Subcutaneous abdominal adipose tissue (tissue), 5 donors: Measurements from ENCODE around the gene STK38L.

Experiments used
- H3K27ac ChIP-seq: one replicate; pipeline ENCODE4 v1.7.0; 2013; ENCODE audit warnings: low read depth, mild to moderate bottlenecking, inconsistent platforms, low read length, moderate library complexity
- H3K27me3 ChIP-seq, 5 donors: one replicate each; pipeline ENCODE4 v1.7.0; 2013; ENCODE audit warnings: low read length in 5 of 5, inconsistent platforms in 1 of 5; ENCODE audit not compliant: control insufficient read depth in 5 of 5, insufficient read depth in 4 of 5
- H3K36me3 ChIP-seq, 5 donors: one replicate each; pipeline ENCODE4 v1.7.0; 2013; ENCODE audit warnings: low read length in 5 of 5; ENCODE audit not compliant: control insufficient read depth in 5 of 5, insufficient read depth in 5 of 5
- H3K4me1 ChIP-seq, 5 donors: one replicate each; pipeline ENCODE4 v1.7.0; 2013; ENCODE audit warnings: low read length in 5 of 5, mild to moderate bottlenecking in 3 of 5, moderate library complexity in 1 of 5; ENCODE audit not compliant: control insufficient read depth in 5 of 5, insufficient read depth in 5 of 5
- H3K4me3 ChIP-seq, 5 donors: one replicate each; pipeline ENCODE4 v1.7.0; 2013; ENCODE audit warnings: low read length in 5 of 5, low read depth in 1 of 5
- H3K9ac ChIP-seq, 5 donors: one replicate each; pipeline ENCODE4 v1.7.0; 2013; ENCODE audit warnings: low read length in 5 of 5, mild to moderate bottlenecking in 4 of 5, moderate library complexity in 3 of 5
- H3K9me3 ChIP-seq, 5 donors: one replicate each; pipeline ENCODE4 v1.7.0; 2013; ENCODE audit warnings: low read length in 5 of 5; ENCODE audit not compliant: control insufficient read depth in 5 of 5
- donor health status: healthy.
- donor health status: healthy.
- donor health status: healthy.
- donor health status: healthy.
- donor health status: healthy.

Gene STK38L

DNA sequence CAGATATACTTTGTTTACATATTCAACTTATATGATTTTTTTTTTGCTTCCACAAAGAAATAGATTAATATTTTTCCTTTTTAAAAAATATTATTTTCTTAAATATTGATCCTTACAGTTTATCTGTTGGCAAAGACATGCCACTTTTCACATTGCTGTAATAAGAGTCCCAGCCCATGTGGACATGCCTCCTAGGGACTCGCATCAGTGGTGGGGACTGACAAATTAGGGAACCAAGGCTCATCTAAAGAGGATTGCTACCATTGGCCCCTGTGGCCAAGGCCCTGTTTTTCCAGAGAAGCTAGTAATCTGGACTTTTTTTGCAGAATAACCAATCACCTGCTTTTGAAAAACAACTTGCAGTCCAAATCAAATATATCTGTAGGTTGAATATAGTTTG is 60.8 kb downstream of the STK38L start:
- Histone ChIP-seq H3K36me3 (peaks cover 21 to 40% (median 22%) of the 10 kb centered on the region in 5 donors), H3K27ac (peak overlapping the region; percentile 55), H3K9me3 (no peaks in the 10 kb centered on the region)

DNA sequence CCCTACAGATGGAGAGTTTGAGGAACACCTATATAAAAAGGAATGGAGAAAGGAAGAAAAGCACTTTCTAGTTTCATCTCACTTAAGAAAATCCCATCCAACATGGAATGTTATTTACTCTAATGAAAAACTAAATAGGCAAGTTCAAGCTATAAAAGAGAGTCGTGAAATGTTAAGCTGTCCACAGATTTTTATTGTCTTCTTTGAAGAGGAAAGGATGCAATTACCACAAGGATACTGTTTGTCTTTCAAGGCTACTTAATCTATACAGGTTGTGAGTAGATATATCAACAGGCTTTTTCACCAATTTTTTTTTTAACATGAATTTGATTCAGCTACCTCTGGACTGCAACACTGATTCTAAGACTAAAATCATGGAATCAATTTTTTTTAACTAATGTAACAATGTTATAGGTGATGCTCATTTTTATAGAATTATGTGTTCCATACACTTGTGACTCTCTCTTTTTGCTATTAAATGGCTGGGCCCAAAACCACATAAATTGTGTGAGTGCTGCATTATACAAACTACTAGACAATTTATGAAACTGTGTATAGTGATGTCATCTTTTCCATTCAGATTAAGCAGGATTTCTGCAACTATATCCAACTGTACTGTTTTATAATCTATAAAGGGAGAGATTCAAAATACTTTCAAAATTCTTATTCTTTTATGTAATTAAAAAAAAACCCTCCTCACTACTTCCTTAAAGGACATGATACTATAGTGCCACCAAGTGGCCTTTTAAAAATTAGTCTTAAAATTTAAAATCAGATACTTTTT is 61.8 kb downstream of the STK38L start:
- Histone ChIP-seq H3K27ac (peak overlapping the region; percentile 61), H3K4me1 (peaks cover 0 to 8% (median 2%) of the 10 kb centered on the region in 5 donors), H3K27me3 (no peaks in the 10 kb centered on the region), H3K4me3 (no peak overlapping the region), H3K36me3 (peaks cover 24 to 44% (median 31%) of the 10 kb centered on the region in 5 donors), H3K9ac (peak overlapping the region in 2 of 5 donors; percentile 43 to 52), H3K9me3 (no peaks in the 10 kb centered on the region)

More for the DNA sequence above, 60.8 kb downstream of the STK38L start:
- Histone ChIP-seq H3K9ac (peak overlapping the region in 1 of 5 donors; percentile 28), H3K27me3 (no peaks in the 10 kb centered on the region), H3K4me1 (peaks cover 0 to 8% (median 2%) of the 10 kb centered on the region in 5 donors), H3K4me3 (no peak overlapping the region)

DNA sequence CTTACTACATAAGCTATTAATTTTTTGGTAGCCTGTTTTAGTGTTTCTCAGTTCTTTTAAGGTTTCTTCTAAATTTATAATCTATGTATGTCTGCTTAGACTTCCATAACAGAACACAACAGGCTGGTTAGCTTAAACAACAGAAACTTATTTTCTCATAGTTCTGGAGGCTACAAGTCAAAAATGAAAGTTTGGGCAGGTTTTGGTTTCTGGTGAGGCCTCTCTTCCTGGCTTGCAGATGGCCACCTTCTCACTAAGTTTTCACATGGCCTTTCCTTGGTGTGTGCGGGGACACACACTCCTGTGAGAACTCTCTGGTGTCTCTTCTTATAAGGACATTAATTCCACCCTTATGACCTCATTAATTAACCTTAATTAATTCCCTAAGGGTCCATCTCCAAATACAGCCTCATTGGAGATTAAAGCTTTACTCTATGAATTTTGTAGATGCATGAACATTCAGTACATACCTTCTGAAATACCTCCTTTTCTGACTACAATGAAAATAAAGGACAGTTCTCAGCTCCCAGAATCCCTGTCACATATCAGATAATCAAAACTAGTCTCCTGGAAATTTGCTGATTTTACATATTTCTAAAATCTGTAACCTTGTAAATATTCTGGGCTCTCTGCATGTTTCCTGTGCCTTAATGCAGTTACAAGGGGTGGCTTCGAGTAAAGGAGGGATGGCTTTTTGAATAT is 65.4 kb downstream of the STK38L start:
- no peak overlapping the region for H3K27ac ChIP-seq
- H3K9me3 ChIP-seq = no peaks in the 10 kb centered on the region
- peaks cover 29 to 50% (median 36%) of the 10 kb centered on the region in 5 donors for H3K36me3 ChIP-seq
- peaks cover 0 to 3% (median 0%) of the 10 kb centered on the region in 5 donors for H3K4me1 ChIP-seq
- no peaks in the 10 kb centered on the region for H3K27me3 ChIP-seq
- no peak overlapping the region for H3K9ac ChIP-seq
- no peak overlapping the region for H3K4me3 ChIP-seq

DNA sequence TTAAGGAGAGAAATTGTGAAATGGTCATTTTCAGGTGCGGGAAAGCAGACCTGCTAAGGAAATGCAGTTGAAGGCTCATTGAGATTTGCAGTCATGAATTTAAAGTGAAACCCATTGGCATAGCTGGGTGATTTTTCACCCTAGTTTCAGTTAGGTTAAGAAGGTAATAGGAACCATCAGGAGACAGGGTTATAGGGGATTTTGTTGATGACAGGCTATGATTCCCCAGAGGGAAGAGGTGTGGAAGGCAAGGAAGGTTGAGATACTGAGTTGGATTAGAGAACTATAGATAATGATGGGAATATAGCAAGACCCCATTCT is 65.9 kb downstream of the STK38L start:
- no peak overlapping the region for H3K27ac ChIP-seq
- no peak overlapping the region for H3K9ac ChIP-seq
- no peaks in the 10 kb centered on the region for H3K27me3 ChIP-seq
- no peak overlapping the region for H3K4me3 ChIP-seq
- H3K4me1 ChIP-seq = peaks cover 0 to 3% (median 0%) of the 10 kb centered on the region in 5 donors
- no peaks in the 10 kb centered on the region for H3K9me3 ChIP-seq
- peaks cover 31 to 52% (median 38%) of the 10 kb centered on the region in 5 donors for H3K36me3 ChIP-seq

DNA sequence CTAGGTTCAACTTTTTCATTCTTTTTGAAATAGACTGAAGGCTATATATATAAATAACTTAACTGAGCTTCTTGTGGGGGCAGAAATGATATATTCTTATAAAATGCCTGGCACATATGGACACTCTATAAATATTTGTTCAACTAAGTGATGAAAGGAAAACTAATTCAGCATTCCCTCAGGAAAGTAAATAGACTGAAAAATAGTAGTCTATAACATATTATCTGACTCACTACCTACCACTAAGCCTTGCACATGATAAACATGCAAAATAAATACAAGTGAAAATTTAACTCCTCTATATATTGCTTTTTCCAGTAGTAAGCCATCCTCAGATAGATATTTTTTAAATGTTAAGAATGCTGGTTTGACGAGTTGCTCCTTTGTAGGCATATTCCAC is 72.9 kb downstream of the STK38L start:
- Histone ChIP-seq H3K9ac (no peak overlapping the region), H3K27me3 (no peaks in the 10 kb centered on the region), H3K9me3 (no peaks in the 10 kb centered on the region), H3K36me3 (peaks cover 48 to 76% (median 57%) of the 10 kb centered on the region in 5 donors), H3K4me3 (no peak overlapping the region), H3K4me1 (peaks cover 0 to 4% (median 2%) of the 10 kb centered on the region in 5 donors), H3K27ac (no peak overlapping the region)

DNA sequence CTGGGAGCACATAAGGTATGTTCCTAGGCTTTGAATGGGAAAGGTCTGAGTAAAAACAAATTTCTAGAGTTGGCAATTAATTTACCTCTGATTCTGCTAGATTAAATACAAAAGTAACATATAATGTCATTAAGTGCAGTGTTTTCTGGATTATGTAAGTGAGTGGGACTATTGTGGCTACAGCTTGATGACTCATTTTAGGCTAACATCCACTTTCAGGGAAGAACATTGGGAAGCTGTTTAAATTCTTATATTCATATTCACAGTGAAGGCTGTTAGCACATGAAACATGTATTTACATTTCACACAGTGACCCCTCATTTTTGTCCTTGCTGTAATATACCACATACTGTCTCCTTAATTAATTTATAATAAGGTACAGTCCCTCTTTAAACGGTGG is 75.3 kb downstream of the STK38L start:
- Histone ChIP-seq H3K36me3 (peaks cover 53 to 75% (median 68%) of the 10 kb centered on the region in 5 donors), H3K4me1 (peaks cover 0 to 4% (median 2%) of the 10 kb centered on the region in 5 donors), H3K9ac (peak overlapping the region in 1 of 5 donors; percentile 35), H3K27ac (peak overlapping the region; percentile 69), H3K9me3 (no peaks in the 10 kb centered on the region), H3K4me3 (no peak overlapping the region), H3K27me3 (no peaks in the 10 kb centered on the region)

DNA sequence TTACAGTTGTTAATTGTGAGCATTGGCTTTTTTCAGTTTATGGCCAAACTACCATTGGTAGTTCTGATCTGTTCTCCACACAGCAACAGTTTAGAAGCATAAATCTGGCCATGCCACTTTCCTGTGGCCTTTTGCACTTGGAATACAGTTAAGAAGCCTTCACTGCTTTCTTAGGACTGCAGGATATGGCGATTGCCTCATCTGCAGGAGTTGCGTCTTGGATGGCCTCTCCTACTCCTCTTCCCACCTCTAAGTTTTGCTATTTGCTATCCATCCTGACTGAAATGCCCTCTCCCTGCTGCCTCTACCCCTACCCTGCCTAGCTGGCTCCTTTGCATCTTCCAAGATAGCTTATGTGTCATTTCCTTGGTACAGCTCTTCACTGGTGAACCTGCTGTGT is 75.8 kb downstream of the STK38L start:
- Histone ChIP-seq H3K36me3 (peaks cover 51 to 73% (median 65%) of the 10 kb centered on the region in 5 donors), H3K4me3 (no peak overlapping the region)

DNA sequence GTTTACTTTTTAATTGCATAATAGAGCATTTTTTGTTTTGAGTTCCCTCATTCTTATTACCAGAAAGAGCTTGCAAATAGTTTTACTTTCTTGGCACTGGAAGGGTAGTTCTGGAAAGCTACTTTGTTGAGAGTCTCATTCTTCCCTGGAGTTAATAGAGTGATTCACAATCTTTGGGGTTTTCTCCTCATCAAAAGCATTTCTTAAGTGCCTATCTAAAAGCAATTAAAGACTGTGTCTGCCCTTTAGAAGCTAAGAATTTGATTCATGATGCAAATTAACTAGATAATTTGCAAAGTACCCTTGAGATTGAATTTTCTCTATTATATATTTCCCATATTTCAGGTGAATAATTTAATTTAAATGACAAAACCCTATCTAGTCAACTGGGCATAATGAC is 80.4 kb downstream of the STK38L start:
- Histone ChIP-seq H3K27me3 (no peaks in the 10 kb centered on the region), H3K4me1 (no peaks in the 10 kb centered on the region), H3K36me3 (peaks cover 34 to 58% (median 47%) of the 10 kb centered on the region in 5 donors), H3K9ac (no peak overlapping the region), H3K4me3 (no peak overlapping the region), H3K27ac (peak overlapping the region; percentile 6), H3K9me3 (no peaks in the 10 kb centered on the region)

More for the DNA sequence above, 75.8 kb downstream of the STK38L start:
- Histone ChIP-seq H3K9ac (peak overlapping the region in 2 of 5 donors; percentile 10 to 35), H3K4me1 (peaks cover 0 to 4% (median 2%) of the 10 kb centered on the region in 5 donors), H3K9me3 (no peaks in the 10 kb centered on the region), H3K27ac (peak overlapping the region; percentile 69), H3K27me3 (no peaks in the 10 kb centered on the region)

DNA sequence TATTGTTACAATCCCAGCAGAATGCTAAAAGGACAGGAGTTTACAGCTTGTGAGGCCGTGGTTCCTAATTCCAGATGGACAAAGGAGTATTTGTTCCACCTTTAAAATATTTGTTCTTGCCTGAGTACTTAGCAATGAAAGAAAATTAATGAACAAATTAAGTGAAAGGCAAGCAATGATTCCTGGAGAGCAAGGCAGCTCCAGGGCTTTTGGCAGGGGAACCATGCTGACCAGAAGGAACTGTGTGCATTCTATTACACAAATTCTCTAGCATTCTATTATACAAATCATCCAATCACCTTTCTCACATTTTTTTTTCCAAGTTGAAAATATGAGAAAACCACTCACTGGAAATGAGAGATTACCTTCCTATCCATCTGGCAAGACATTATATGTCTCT is 86.8 kb downstream of the STK38L start:
- Histone ChIP-seq H3K9me3 (no peaks in the 10 kb centered on the region), H3K9ac (no peak overlapping the region), H3K4me1 (peaks cover 0 to 29% (median 23%) of the 10 kb centered on the region in 5 donors), H3K27me3 (no peaks in the 10 kb centered on the region), H3K4me3 (no peak overlapping the region), H3K27ac (peak overlapping the region; percentile 35), H3K36me3 (peaks cover 11 to 19% (median 14%) of the 10 kb centered on the region in 5 donors)
